Kidney (tissue), 14 donors: ENCODE data around the gene INPP4A. TPM values are rescaled to one million over a fixed set of nuclear protein-coding genes. Genes with fewer than 3 reads are reported as not detected.

Experiments
- DNase-seq, 5 donors: peaks; one replicate each; pipeline ENCODE4 v3.0.0-alpha.2; 2013 to 2020
- FAIRE-seq: peaks from 2 replicates; lab custom pipeline; 2012; peaks lifted over from hg19 to GRCh38; lab: Jason Lieb, UNC
- H3K27ac ChIP-seq, 2 donors: one replicate each; pipeline ENCODE4 v1.7.0; 2013; ENCODE audit warnings: low read depth in 2 of 2, low read length in 2 of 2, inconsistent platforms in 1 of 2
- H3K27me3 ChIP-seq: one replicate; pipeline ENCODE4 v1.7.1; 2013; ENCODE audit warnings: low read length, inconsistent platforms; ENCODE audit not compliant: control insufficient read depth, insufficient read depth
- H3K36me3 ChIP-seq, 3 donors: one replicate each; pipeline versions ENCODE4 v1.7.0 to v1.7.1; 2013; ENCODE audit warnings: low read length in 3 of 3, control low read depth in 1 of 3, inconsistent platforms in 1 of 3; ENCODE audit not compliant: insufficient read depth in 3 of 3, control insufficient read depth in 2 of 3
- H3K4me1 ChIP-seq, 3 donors: one replicate each; pipeline versions ENCODE4 v1.7.0 to v1.7.1; 2013; ENCODE audit warnings: low read length in 3 of 3, inconsistent platforms in 1 of 3, low read depth in 1 of 3; ENCODE audit not compliant: control insufficient read depth in 2 of 3, insufficient read depth in 2 of 3
- H3K4me3 ChIP-seq, 3 donors: one replicate each; pipeline versions ENCODE4 v1.7.0 to v1.8.1; 2013; ENCODE audit warnings: low read length in 3 of 3, control low read depth in 1 of 3, inconsistent platforms in 1 of 3
- H3K9ac ChIP-seq, 3 donors: one replicate each; pipeline versions ENCODE4 v1.7.0 to v1.7.1; 2013; ENCODE audit warnings: low read length in 3 of 3, control low read depth in 1 of 3, inconsistent platforms in 1 of 3
- H3K9me3 ChIP-seq, 3 donors: one replicate each; pipeline versions ENCODE4 v1.7.0 to v1.7.1; 2013; ENCODE audit warnings: low read length in 3 of 3, control low read depth in 1 of 3, inconsistent platforms in 1 of 3; ENCODE audit not compliant: control insufficient read depth in 2 of 3, insufficient read depth in 1 of 3
- CTCF ChIP-seq: IDR thresholded peaks from 3 replicates; pipeline ENCODE4 v1.5.1; 2012; ENCODE audit warnings: mild to moderate bottlenecking, moderate library complexity, borderline replicate concordance; ENCODE audit not compliant: insufficient read depth; ENCODE audit errors: extremely low read depth
- intact Hi-C: fragments of 100-400 bp; cut with DNase I; formaldehyde crosslinking; loops from one replicate; pipeline ENCODE4 v1.11.1; 2022
- polyA plus RNA-seq: library from polyadenylated mRNA; stranded (reverse); fragments of 350-450 nt; fragmentation: Illumina TruSeq; extraction: RNeasy Lipid Tissue Mini Kit (QIAGEN cat#74804); gene quantifications from one replicate; pipeline ENCODE4 v1.2.3, GENCODE V29; 2014; ENCODE audit warnings: low read depth, low replicate concordance; ENCODE audit not compliant: insufficient read depth
- total RNA-seq: library from RNA; stranded (reverse); fragmentation: NEBNext Ultra II Directional; extraction: Animal tissue kit (Norgen Biotek cat#: 25700); gene quantifications from one replicate; pipeline ENCODE4 v1.2.1, GENCODE V29; 2021
- donor health status: control.
- donor health status: control.
- donor health status: control.
- donor health status: control.
- donor health status: control.
- donor health status: DM: yes; HTN: yes; CAD: no.
- donor health status: Normal renal cell carcinoma (clear cell type).

The INPP4A gene
- total and polyA plus RNA-seq, 2 donors from 2014 or later: 4.1 to 27.9 TPM

GRCh38 chr2:98483257-98483861 is 38.7 kb downstream of the INPP4A start:
- DNase-seq (peak in 1 of 5 donors; percentile 6), FAIRE-seq (no peak)
- intact Hi-C loops: no loop called here
- TF ChIP-seq CTCF: no peak
- Histone ChIP-seq H3K9ac (no peak overlapping the region), H3K36me3 (no peaks in the 10 kb centered on the region), H3K4me3 (no peak overlapping the region), H3K4me1 (peaks cover 0 to 15% (median 13%) of the 10 kb centered on the region in 3 donors), H3K9me3 (no peaks in the 10 kb centered on the region), H3K27ac (no peak overlapping the region), H3K27me3 (no peaks in the 10 kb centered on the region)

GRCh38 chr2:98484121-98484557 is 39.5 kb downstream of the INPP4A start:
- Histone ChIP-seq H3K4me1 (peaks cover 0 to 15% (median 5%) of the 10 kb centered on the region in 3 donors), H3K9ac (no peak overlapping the region), H3K4me3 (no peak overlapping the region), H3K27me3 (no peaks in the 10 kb centered on the region), H3K27ac (no peak overlapping the region), H3K36me3 (no peaks in the 10 kb centered on the region), H3K9me3 (no peaks in the 10 kb centered on the region)
- intact Hi-C loops: no loop called here
- DNase-seq (peak in 1 of 5 donors; percentile 14), FAIRE-seq (no peak)
- no peak for TF ChIP-seq CTCF

GRCh38 chr2:98484652-98485452 is 40.2 kb downstream of the INPP4A start:
- FAIRE-seq (no peak), DNase-seq (no peak)
- no peak for TF ChIP-seq CTCF
- H3K4me3 ChIP-seq: no peak overlapping the region
- H3K27ac ChIP-seq: no peak overlapping the region
- H3K9ac ChIP-seq: no peak overlapping the region
- peaks cover 0 to 9% (median 0%) of the 10 kb centered on the region in 3 donors for H3K4me1 ChIP-seq
- intact Hi-C loops: no loop called here
- no peaks in the 10 kb centered on the region for H3K36me3 ChIP-seq
- H3K27me3 ChIP-seq: no peaks in the 10 kb centered on the region
- H3K9me3 ChIP-seq: no peaks in the 10 kb centered on the region
